GM12878 (cell line): ENCODE data around the gene ERCC4. TPM values are rescaled to one million over a fixed set of nuclear protein-coding genes. Genes with fewer than 3 reads are reported as not detected.

Experiments
- ATF3 ChIP-seq: IDR thresholded peaks from 2 replicates; pipeline ENCODE4 v1.6.1; 2011; ENCODE audit warnings: low read depth, mild to moderate bottlenecking, low read length, moderate library complexity, borderline replicate concordance; ENCODE audit errors: extremely low read depth
- CBFB ChIP-seq: IDR thresholded peaks from 2 replicates; pipeline ENCODE4 v1.6.1; 2016; ENCODE audit warnings: antibody characterized with exemption, low read depth
- ETV6 ChIP-seq, 2 experiments: fragments of 450-650 bp in 1 of 2; IDR thresholded peaks in 1 of 2; conservative IDR thresholded peaks in 1 of 2; 2 replicates each; pipeline ENCODE4 v1.6.1; 2014; ENCODE audit warnings: antibody characterized with exemption in 1 of 2, borderline replicate concordance in 1 of 2, low read depth in 1 of 2, mild to moderate bottlenecking in 1 of 2, moderate library complexity in 1 of 2
- FOS ChIP-seq: IDR thresholded peaks from 3 replicates; pipeline ENCODE4 v1.6.1; 2011; ENCODE audit warnings: borderline replicate concordance; ENCODE audit not compliant: insufficient read length; ENCODE audit errors: extremely low read depth
- KAT2A ChIP-seq: conservative IDR thresholded peaks from 2 replicates; pipeline ENCODE4 v1.6.1; 2011; ENCODE audit warnings: low read depth, low read length; ENCODE audit not compliant: control insufficient read depth
- KLF5 ChIP-seq: fragments of 450-650 bp; IDR thresholded peaks from 2 replicates; pipeline ENCODE4 v1.6.1; 2014; ENCODE audit warnings: mild to moderate bottlenecking; ENCODE audit not compliant: partially characterized antibody
- MEF2A ChIP-seq: IDR thresholded peaks from 2 replicates; pipeline ENCODE4 v1.6.1; 2011; ENCODE audit warnings: low read depth, mild to moderate bottlenecking, low read length, moderate library complexity; ENCODE audit not compliant: insufficient read depth
- NR2F1 ChIP-seq: fragments of 450-650 bp; conservative IDR thresholded peaks from 2 replicates; pipeline ENCODE4 v1.6.1; 2017; ENCODE audit warnings: mild to moderate bottlenecking
- PAX5 ChIP-seq: IDR thresholded peaks from 2 replicates; pipeline ENCODE4 v1.6.1; 2011; ENCODE audit warnings: low read depth, low read length, borderline replicate concordance
- PAX8 ChIP-seq: fragments of 450-650 bp; IDR thresholded peaks from 2 replicates; pipeline ENCODE4 v1.6.1; 2017; ENCODE audit warnings: mild to moderate bottlenecking, moderate library complexity
- RB1 ChIP-seq: fragments of 450-650 bp; formaldehyde crosslinking; IDR thresholded peaks from 2 replicates; pipeline ENCODE4 v1.6.1; 2017; ENCODE audit warnings: mild to moderate bottlenecking, borderline replicate concordance
- RUNX3 ChIP-seq: IDR thresholded peaks from 2 replicates; pipeline ENCODE4 v1.6.1; 2012; ENCODE audit warnings: low read length, inconsistent platforms
- polyA plus RNA-seq, 11 experiments: library from polyadenylated mRNA; depleted of rRNA in 4 of 11; unstranded in 6 of 11; stranded (reverse) in 5 of 11; fragments of >200 nt; fragmentation: Nextera tagmentation in 4 of 11; fragmentation: Illumina TruSeq in 1 of 11; extraction: Ambion mirVana in 4 of 11; extraction: Trizol in 1 of 11; gene quantifications; 1 replicate in 1 of 11; 2 replicates in 10 of 11; pipeline versions ENCODE4 v1.2.1 to v1.2.3, GENCODE V29; 2011 to 2016; ENCODE audit warnings: inconsistent platforms in 2 of 11, missing spikeins in 2 of 11, low read depth in 1 of 11
- total RNA-seq, 4 experiments: library from RNA; depleted of rRNA in 3 of 4; stranded (reverse); fragments of >200 nt in 3 of 4; fragmentation: Illumina TruSeq in 1 of 4; extraction: Trizol in 1 of 4; gene quantifications; 2 replicates each; pipeline versions ENCODE4 v1.2.1 to v1.2.3, GENCODE V29; 2013 to 2021
- TF ChIP-seq, protein P1 (sequence below): fragments of 450-650 bp; formaldehyde crosslinking; IDR thresholded peaks from 2 replicates; pipeline ENCODE4 v1.5.0; 2022; ENCODE audit warnings: mild to moderate bottlenecking, missing genetic modification characterization
- TF ChIP-seq, protein P2 (sequence below): fragments of 450-650 bp; IDR thresholded peaks from 2 replicates; pipeline ENCODE4 v1.6.1; 2018; ENCODE audit warnings: borderline replicate concordance, mild to moderate bottlenecking; ENCODE audit not compliant: partially characterized antibody
- TF ChIP-seq, protein P3 (sequence below): fragments of 450-650 bp; IDR thresholded peaks from 2 replicates; pipeline ENCODE4 v1.6.1; 2018; ENCODE audit warnings: mild to moderate bottlenecking, low read depth, moderate library complexity; ENCODE audit not compliant: partially characterized antibody
- TF ChIP-seq, protein P4 (sequence below): fragments of 450-650 bp; IDR thresholded peaks from 2 replicates; pipeline ENCODE4 v1.6.1; 2017; ENCODE audit warnings: borderline replicate concordance

The ERCC4 gene
- total and polyA plus RNA-seq, 10 of the 15 experiments (the other 5 are each of a cell fraction or from before 2014, with no cell fraction given), result 4.7 to 24.6 (median 8.9) TPM

DNA sequence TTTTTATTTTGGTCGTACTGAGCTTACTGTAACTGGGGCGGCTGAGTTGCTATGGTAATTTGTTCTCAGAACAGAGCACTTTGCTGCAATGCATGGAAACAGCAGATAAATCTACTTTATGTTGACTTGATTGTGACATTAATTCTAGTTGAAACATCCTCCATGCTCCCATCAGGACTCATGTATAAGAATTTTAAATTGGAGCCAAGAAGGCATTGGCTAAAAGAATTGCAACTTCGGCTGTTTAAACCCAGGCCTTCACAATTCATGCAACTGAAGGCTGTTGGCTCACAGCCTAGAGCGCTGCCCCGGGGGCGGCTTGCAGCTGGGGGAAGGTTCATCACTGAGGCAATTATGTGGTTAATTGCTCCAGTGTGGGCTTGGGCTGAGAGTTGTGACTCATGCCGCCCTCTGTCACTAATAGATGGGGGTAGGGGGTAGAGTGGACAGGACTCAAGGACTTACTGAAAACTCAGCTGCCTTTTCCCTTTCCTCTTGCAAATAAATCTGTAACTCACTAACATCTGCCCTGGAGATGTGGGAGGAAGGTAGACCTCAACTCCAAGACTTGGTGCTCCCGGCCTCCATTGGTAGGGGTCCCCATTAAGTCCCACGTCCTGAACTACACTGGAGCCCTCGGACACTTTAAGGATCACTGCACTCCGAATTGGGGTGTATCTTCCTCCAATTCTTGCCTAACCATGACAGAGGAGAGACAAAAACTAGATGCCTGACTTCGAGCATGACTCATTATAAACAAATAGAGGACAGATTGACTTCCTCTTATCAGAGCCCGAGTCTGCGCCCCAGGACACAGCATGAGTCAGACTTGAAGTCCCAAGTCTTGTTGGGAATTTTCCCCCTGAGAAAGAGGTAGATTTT lies 37.5 kb downstream of the ERCC4 start (continued):
- TF ChIP-seq, protein P1, sequence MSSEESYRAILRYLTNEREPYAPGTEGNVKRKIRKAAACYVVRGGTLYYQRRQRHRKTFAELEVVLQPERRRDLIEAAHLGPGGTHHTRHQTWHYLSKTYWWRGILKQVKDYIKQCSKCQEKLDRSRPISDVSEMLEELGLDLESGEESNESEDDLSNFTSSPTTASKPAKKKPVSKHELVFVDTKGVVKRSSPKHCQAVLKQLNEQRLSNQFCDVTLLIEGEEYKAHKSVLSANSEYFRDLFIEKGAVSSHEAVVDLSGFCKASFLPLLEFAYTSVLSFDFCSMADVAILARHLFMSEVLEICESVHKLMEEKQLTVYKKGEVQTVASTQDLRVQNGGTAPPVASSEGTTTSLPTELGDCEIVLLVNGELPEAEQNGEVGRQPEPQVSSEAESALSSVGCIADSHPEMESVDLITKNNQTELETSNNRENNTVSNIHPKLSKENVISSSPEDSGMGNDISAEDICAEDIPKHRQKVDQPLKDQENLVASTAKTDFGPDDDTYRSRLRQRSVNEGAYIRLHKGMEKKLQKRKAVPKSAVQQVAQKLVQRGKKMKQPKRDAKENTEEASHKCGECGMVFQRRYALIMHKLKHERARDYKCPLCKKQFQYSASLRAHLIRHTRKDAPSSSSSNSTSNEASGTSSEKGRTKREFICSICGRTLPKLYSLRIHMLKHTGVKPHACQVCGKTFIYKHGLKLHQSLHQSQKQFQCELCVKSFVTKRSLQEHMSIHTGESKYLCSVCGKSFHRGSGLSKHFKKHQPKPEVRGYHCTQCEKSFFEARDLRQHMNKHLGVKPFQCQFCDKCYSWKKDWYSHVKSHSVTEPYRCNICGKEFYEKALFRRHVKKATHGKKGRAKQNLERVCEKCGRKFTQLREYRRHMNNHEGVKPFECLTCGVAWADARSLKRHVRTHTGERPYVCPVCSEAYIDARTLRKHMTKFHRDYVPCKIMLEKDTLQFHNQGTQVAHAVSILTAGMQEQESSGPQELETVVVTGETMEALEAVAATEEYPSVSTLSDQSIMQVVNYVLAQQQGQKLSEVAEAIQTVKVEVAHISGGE, result no peak
- TF ChIP-seq, protein P2, sequence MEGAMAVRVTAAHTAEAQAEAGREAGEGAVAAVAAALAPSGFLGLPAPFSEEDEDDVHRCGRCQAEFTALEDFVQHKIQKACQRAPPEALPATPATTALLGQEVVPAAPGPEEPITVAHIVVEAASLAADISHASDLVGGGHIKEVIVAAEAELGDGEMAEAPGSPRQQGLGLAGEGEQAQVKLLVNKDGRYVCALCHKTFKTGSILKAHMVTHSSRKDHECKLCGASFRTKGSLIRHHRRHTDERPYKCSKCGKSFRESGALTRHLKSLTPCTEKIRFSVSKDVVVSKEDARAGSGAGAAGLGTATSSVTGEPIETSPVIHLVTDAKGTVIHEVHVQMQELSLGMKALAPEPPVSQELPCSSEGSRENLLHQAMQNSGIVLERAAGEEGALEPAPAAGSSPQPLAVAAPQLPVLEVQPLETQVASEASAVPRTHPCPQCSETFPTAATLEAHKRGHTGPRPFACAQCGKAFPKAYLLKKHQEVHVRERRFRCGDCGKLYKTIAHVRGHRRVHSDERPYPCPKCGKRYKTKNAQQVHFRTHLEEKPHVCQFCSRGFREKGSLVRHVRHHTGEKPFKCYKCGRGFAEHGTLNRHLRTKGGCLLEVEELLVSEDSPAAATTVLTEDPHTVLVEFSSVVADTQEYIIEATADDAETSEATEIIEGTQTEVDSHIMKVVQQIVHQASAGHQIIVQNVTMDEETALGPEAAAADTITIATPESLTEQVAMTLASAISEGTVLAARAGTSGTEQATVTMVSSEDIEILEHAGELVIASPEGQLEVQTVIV, result peak; percentile 52
- TF ChIP-seq PAX8, result no peak
- TF ChIP-seq FOS, result no peak
- TF ChIP-seq, protein P3, sequence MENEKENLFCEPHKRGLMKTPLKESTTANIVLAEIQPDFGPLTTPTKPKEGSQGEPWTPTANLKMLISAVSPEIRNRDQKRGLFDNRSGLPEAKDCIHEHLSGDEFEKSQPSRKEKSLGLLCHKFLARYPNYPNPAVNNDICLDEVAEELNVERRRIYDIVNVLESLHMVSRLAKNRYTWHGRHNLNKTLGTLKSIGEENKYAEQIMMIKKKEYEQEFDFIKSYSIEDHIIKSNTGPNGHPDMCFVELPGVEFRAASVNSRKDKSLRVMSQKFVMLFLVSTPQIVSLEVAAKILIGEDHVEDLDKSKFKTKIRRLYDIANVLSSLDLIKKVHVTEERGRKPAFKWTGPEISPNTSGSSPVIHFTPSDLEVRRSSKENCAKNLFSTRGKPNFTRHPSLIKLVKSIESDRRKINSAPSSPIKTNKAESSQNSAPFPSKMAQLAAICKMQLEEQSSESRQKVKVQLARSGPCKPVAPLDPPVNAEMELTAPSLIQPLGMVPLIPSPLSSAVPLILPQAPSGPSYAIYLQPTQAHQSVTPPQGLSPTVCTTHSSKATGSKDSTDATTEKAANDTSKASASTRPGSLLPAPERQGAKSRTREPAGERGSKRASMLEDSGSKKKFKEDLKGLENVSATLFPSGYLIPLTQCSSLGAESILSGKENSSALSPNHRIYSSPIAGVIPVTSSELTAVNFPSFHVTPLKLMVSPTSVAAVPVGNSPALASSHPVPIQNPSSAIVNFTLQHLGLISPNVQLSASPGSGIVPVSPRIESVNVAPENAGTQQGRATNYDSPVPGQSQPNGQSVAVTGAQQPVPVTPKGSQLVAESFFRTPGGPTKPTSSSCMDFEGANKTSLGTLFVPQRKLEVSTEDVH, result no peak
- TF ChIP-seq ETV6 (conservative IDR thresholded peaks at IDR 0.05 in 1 of 2, IDR thresholded peaks at IDR 0.05 in 1 of 2; ENCODE audit: borderline replicate concordance in 1 of 2, low read depth in 1 of 2), result no peak
- TF ChIP-seq RB1, result no peak
- TF ChIP-seq, protein P4, sequence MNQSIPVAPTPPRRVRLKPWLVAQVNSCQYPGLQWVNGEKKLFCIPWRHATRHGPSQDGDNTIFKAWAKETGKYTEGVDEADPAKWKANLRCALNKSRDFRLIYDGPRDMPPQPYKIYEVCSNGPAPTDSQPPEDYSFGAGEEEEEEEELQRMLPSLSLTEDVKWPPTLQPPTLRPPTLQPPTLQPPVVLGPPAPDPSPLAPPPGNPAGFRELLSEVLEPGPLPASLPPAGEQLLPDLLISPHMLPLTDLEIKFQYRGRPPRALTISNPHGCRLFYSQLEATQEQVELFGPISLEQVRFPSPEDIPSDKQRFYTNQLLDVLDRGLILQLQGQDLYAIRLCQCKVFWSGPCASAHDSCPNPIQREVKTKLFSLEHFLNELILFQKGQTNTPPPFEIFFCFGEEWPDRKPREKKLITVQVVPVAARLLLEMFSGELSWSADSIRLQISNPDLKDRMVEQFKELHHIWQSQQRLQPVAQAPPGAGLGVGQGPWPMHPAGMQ, result no peak
- TF ChIP-seq KLF5, result peak; percentile 8
- no peak for TF ChIP-seq KAT2A
- 0 out of 2 replicates have a peak, but pooled peaks have one; percentile 9 for TF ChIP-seq MEF2A
- peak; percentile 85 for TF ChIP-seq NR2F1
- TF ChIP-seq CBFB, result peak; percentile 59; the same call in 1 of the 2 replicates
- TF ChIP-seq ATF3, result no peak
- TF ChIP-seq RUNX3, result peak; percentile 88
- TF ChIP-seq PAX5, result peak; percentile 60; the same call in 1 of the 2 replicates
